Right cardiac atrium (tissue), 5 donors: ENCODE results near the gene TMEM31. TPM values are rescaled to one million over a fixed set of nuclear protein-coding genes. Genes with fewer than 3 reads are reported as not detected.
"Not testable (repeated sequence)": the region's sequence is repeated elsewhere in the genome, so short reads cannot be mapped to it uniquely, and the experiment has no call there.

ENCODE experiments used
- ATAC-seq, 2 donors: fragments of 200-7000 bp; cut with Tn5 transposase; one replicate each; pipeline versions ENCODE4 v1.8.0 to v1.9.1; 2020; ENCODE audit warnings: moderate library complexity in 2 of 2, mild to moderate bottlenecking in 1 of 2
- DNase-seq, 3 donors: peaks; one replicate each; pipeline ENCODE4 v3.0.0-alpha.2; 2020
- H3K27ac ChIP-seq: one replicate; pipeline ENCODE4 v1.5.1; 2013; ENCODE audit warnings: mild to moderate bottlenecking, low read length, control low read depth, moderate library complexity
- H3K27me3 ChIP-seq: one replicate; pipeline ENCODE4 v1.6.1; 2013; ENCODE audit not compliant: control insufficient read depth, insufficient read depth
- H3K4me1 ChIP-seq: one replicate; pipeline ENCODE4 v1.6.1; 2013; ENCODE audit warnings: low read length; ENCODE audit not compliant: control insufficient read depth, insufficient read depth
- H3K4me3 ChIP-seq: one replicate; pipeline ENCODE4 v1.5.1; 2013; ENCODE audit warnings: low read length, control low read depth
- H3K9me3 ChIP-seq: one replicate; pipeline ENCODE4 v1.6.1; 2013; ENCODE audit warnings: low read length; ENCODE audit not compliant: control insufficient read depth
- WGBS: extraction: QIAGEN DNeasy Blood & Tissue Kit; methylation state at CpG from one replicate; pipeline ENCODE4 v1.1.7; 2013; 5-methylcytosine and 5-hydroxymethylcytosine counted together
- intact Hi-C, 4 donors: fragments of 100-400 bp; cut with DNase I; formaldehyde crosslinking; loops; one replicate each; pipeline versions ENCODE4 v1.11.0 to v1.14.0; 2022 to 2023
- polyA plus RNA-seq: library from polyadenylated mRNA; stranded (reverse); fragments of 200-250 nt; gene quantifications from one replicate; pipeline ENCODE4 v1.2.3, GENCODE V29; 2013
- total RNA-seq, 4 donors: library from RNA; stranded (reverse); fragmentation: NEBNext Ultra II Directional; extraction: Animal tissue kit (Norgen Biotek cat#: 25700); gene quantifications; one replicate each; pipeline ENCODE4 v1.2.1, GENCODE V29; 2021
- donor health status: healthy with polysubstance abuse.
- donor health status: DM: no; HTN: yes; CAD: no.
- donor health status: DM: no; HTN: no; CAD: no.
- donor health status: DM: no; HTN: yes; CAD: no; lungs with severe emphysema.
- donor health status: DM: yes; HTN: yes; CAD: no.

TMEM31 gene
- total and polyA plus RNA-seq, 5 donors: 0.34 TPM; not detected in 4

DNA sequence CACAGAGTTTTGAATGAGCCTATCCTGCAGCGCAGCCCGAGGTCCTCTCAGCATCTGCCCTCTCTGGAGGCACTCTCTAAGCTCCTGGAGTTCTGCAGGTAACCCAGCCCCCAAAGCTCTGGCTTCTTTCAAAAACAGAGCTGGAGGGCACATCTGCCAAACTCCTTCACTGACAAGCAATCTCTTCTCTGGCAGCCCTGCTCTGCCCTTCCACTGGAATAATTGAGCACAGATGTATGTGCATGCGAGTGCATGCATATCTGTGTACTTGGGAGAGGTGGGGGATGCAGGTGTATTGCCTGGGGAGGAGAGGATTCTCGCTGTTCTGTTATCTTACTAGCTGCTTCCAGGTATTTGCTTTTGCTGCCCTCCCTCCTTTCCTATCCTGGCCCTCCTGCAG lies 43.7 kb downstream of the TMEM31 start:
- no peak for DNase-seq
- Histone ChIP-seq H3K9me3 (no peaks in the 10 kb centered on the region), H3K4me1 (no peaks in the 10 kb centered on the region), H3K27me3 (no peaks in the 10 kb centered on the region), H3K4me3 (no peak overlapping the region), H3K27ac (no peak overlapping the region)
- intact Hi-C loops: no loop called here
- no peak for ATAC-seq
- 90% methylated on average over 4 of the region's 4 CpGs for WGBS

DNA sequence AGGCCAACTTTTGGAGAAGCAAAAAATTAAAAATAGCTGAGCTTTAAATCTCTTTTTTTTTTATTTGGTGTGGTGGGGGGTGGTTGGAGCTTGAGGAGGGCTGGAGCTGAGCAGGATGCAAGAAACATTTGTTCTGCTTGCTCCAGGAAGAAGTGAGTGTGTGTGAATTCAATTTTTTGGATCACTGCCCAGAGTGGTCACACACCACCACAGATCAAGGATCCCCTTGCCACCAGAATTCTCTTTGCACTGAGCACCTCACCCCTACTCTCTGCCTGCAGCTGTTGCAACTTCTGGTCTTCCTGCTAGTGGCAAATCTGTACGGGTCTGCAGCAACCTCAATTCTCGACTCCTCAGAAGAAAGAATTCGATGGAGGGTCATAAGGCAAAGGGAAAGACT lies 46.0 kb downstream of the TMEM31 start:
- Histone ChIP-seq H3K27ac (no peak overlapping the region), H3K9me3 (no peaks in the 10 kb centered on the region), H3K4me1 (no peaks in the 10 kb centered on the region), H3K27me3 (no peaks in the 10 kb centered on the region), H3K4me3 (no peak overlapping the region)
- intact Hi-C loops: no loop called here
- 62% methylated on average over 3 of the region's 3 CpGs for WGBS
- ATAC-seq: no peak
- DNase-seq: no peak

DNA sequence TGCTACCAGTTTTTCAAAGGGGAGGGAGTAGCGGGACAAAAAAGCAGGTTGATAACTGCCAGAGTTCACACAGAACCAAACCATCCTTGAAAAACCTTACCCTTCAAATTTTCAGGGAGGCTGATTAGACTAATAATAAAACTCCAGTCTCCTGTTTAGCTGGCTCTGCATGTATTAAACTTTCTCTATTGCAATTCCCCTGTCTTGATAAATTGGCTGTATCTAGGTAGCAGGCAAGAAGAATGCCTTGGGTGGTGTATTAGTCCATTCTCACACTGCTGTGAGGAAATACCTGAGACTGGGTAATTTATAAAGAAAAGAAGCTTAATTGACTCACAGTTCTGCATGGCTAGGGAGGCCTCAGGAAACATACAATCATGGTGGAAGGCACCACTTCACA lies 47.8 kb downstream of the TMEM31 start:
- no peaks in the 10 kb centered on the region for H3K4me1 ChIP-seq
- no peak overlapping the region for H3K27ac ChIP-seq
- DNase-seq (no peak), ATAC-seq (no peak)
- H3K4me3 ChIP-seq: no peak overlapping the region
- H3K9me3 ChIP-seq: no peaks in the 10 kb centered on the region
- WGBS: 100% methylated on average over 1 of the region's 1 CpG
- H3K27me3 ChIP-seq: no peaks in the 10 kb centered on the region
- intact Hi-C loops: no loop called here

DNA sequence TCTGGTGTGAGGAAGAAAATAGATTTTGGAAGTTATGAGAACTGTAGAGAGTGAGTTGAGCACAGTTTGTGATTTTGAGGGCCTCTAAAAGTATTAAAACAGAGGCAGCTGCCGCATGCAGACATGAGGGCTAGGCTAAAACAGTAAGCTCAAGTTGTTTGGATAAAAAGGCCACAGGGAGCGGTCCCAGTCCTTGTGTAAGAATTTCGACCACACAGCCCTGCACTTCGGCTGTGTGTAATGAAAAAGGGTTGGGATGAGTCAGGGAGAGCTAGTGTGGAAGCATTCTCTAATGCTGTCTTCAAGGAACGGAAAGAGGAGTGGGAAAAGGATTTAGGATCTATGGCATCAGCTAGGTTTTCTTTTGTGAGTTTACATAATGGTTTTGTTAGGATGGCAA lies 52.8 kb downstream of the TMEM31 start:
- H3K27ac ChIP-seq, intact Hi-C loops, H3K4me1 ChIP-seq, H3K9me3 ChIP-seq, ATAC-seq, H3K27me3 ChIP-seq, DNase-seq, H3K4me3 ChIP-seq: not testable (repeated sequence)
- WGBS: 83% methylated on average over 5 of the region's 5 CpGs

Other genes starting within 250 kb of the TMEM31 start
- gene RAB40A, start 191.4 kb upstream of the TMEM31 start, total RNA-seq: under 1 TPM; 0.31 to 0.49 (median 0.40) TPM
- 0.23 TPM for gene RAB40A, start 191.4 kb upstream of the TMEM31 start, polyA plus RNA-seq
- gene TCEAL4, start 125.4 kb upstream of the TMEM31 start, total RNA-seq: 100 to 1,000 TPM in 2 of 4 donors, 10 to 100 TPM in 2; 85.3 to 128 (median 96.2) TPM
- 276 TPM for gene TCEAL4, start 125.4 kb upstream of the TMEM31 start, polyA plus RNA-seq
- gene TCEAL3, start 102.9 kb upstream of the TMEM31 start, total RNA-seq: 10 to 100 TPM; 35.4 to 42.8 (median 42.3) TPM
- gene TCEAL3, start 102.9 kb upstream of the TMEM31 start, polyA plus RNA-seq: 71.5 TPM
- gene TCEAL1, start 81.9 kb upstream of the TMEM31 start, total RNA-seq: 10 to 100 TPM; 33.5 to 41.1 (median 36.4) TPM
- 42.5 TPM for gene TCEAL1, start 81.9 kb upstream of the TMEM31 start, polyA plus RNA-seq
- gene MORF4L2, start 24.2 kb upstream of the TMEM31 start, total RNA-seq: 100 to 1,000 TPM; 187 to 269 (median 217) TPM
- gene MORF4L2, start 24.2 kb upstream of the TMEM31 start, polyA plus RNA-seq: 265 TPM
- gene PLP1, start 65.9 kb downstream of the TMEM31 start, total RNA-seq: 10 to 100 TPM; 14.0 to 33.0 (median 27.4) TPM
- gene PLP1, start 65.9 kb downstream of the TMEM31 start, polyA plus RNA-seq: 25.9 TPM
- gene RAB9B, start 121.3 kb downstream of the TMEM31 start, total RNA-seq: 10 to 100 TPM; 18.2 to 28.3 (median 22.4) TPM
- 11.5 TPM for gene RAB9B, start 121.3 kb downstream of the TMEM31 start, polyA plus RNA-seq